ENCODE measurements around the gene CCDC34. TPM values are rescaled to one million over a fixed set of nuclear protein-coding genes. Genes with fewer than 3 reads are reported as not detected.

Gene CCDC34
- total RNA-seq, 2 donors from 2014 or later = 2.6 TPM; not detected in 1

- H3K9me3 ChIP-seq = no peaks in the 10 kb centered on the region
- H3K27ac ChIP-seq = peak overlapping the region; percentile 29 to 61
- H3K4me1 ChIP-seq = peaks cover 0 to 31% of the 10 kb centered on the region in 2 donors
- no peak overlapping the region for H3K4me3 ChIP-seq
- no peaks in the 10 kb centered on the region for H3K36me3 ChIP-seq
- no peaks in the 10 kb centered on the region for H3K27me3 ChIP-seq
- TF ChIP-seq, protein P1, sequence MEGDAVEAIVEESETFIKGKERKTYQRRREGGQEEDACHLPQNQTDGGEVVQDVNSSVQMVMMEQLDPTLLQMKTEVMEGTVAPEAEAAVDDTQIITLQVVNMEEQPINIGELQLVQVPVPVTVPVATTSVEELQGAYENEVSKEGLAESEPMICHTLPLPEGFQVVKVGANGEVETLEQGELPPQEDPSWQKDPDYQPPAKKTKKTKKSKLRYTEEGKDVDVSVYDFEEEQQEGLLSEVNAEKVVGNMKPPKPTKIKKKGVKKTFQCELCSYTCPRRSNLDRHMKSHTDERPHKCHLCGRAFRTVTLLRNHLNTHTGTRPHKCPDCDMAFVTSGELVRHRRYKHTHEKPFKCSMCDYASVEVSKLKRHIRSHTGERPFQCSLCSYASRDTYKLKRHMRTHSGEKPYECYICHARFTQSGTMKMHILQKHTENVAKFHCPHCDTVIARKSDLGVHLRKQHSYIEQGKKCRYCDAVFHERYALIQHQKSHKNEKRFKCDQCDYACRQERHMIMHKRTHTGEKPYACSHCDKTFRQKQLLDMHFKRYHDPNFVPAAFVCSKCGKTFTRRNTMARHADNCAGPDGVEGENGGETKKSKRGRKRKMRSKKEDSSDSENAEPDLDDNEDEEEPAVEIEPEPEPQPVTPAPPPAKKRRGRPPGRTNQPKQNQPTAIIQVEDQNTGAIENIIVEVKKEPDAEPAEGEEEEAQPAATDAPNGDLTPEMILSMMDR (IDR thresholded peaks at IDR 0.05) = no peak
- no peak for DNase-seq (ENCODE audit: low spot score)
These were observed 46.0 kb upstream of the CCDC34 start for GRCh38 chr11:27409049-27409448.

GRCh38 chr11:27408246-27408800, 45.3 kb upstream of the CCDC34 start:
- peak overlapping the region; percentile 23 to 61 for H3K27ac ChIP-seq
- no peaks in the 10 kb centered on the region for H3K9me3 ChIP-seq
- H3K4me3 ChIP-seq = no peak overlapping the region
- no peaks in the 10 kb centered on the region for H3K36me3 ChIP-seq
- no peak for DNase-seq (ENCODE audit: low spot score)
- TF ChIP-seq, protein P1 (IDR thresholded peaks at IDR 0.05) = no peak
- peaks cover 0 to 31% of the 10 kb centered on the region in 2 donors for H3K4me1 ChIP-seq
- no peaks in the 10 kb centered on the region for H3K27me3 ChIP-seq

- no peak overlapping the region for H3K4me3 ChIP-seq
- TF ChIP-seq, protein P1 (IDR thresholded peaks at IDR 0.05) = no peak
- no peak for DNase-seq (ENCODE audit: low spot score)
- H3K27me3 ChIP-seq = no peaks in the 10 kb centered on the region
- peak overlapping the region; percentile 30 to 39 for H3K27ac ChIP-seq
- no peaks in the 10 kb centered on the region for H3K36me3 ChIP-seq
- H3K9me3 ChIP-seq = no peaks in the 10 kb centered on the region
- peaks cover 0 to 31% of the 10 kb centered on the region in 2 donors for H3K4me1 ChIP-seq
These were observed 43.7 kb upstream of the CCDC34 start for GRCh38 chr11:27406498-27407354.

- no peaks in the 10 kb centered on the region for H3K27me3 ChIP-seq
- H3K9me3 ChIP-seq = no peaks in the 10 kb centered on the region
- TF ChIP-seq, protein P1 (IDR thresholded peaks at IDR 0.05) = no peak
- H3K4me1 ChIP-seq = peaks cover 0 to 31% of the 10 kb centered on the region in 2 donors
- H3K36me3 ChIP-seq = no peaks in the 10 kb centered on the region
- DNase-seq (ENCODE audit: low spot score) = no peak
- peak overlapping the region; percentile 30 to 39 for H3K27ac ChIP-seq
- H3K4me3 ChIP-seq = no peak overlapping the region
These were observed 42.1 kb upstream of the CCDC34 start for GRCh38 chr11:27405134-27405533.

- Histone ChIP-seq H3K27me3 (no peaks in the 10 kb centered on the region), H3K4me1 (peaks cover 0 to 31% of the 10 kb centered on the region in 2 donors), H3K9me3 (no peaks in the 10 kb centered on the region), H3K36me3 (no peaks in the 10 kb centered on the region), H3K27ac (peak overlapping the region in 1 of 2 donors; percentile 39), H3K4me3 (no peak overlapping the region)
- TF ChIP-seq, protein P1 (IDR thresholded peaks at IDR 0.05) = no peak
- no peak for DNase-seq (ENCODE audit: low spot score)
These were observed 41.4 kb upstream of the CCDC34 start for GRCh38 chr11:27404427-27404826.

All from right atrium auricular region (tissue), 2 donors.